GM18505 (cell line): ENCODE data around the gene CHAF1A.
A peak's percentile ranks its signal among the peaks of the same experiment; 100 is the strongest.

Source experiments
- ATAC-seq: cut with Tn5 transposase; IDR thresholded peaks from one replicate; pipeline ENCODE4 v1.9.1; 2021; ENCODE audit not compliant: unreplicated experiment
- POLR2A ChIP-seq: IDR thresholded peaks from 4 replicates; pipeline ENCODE4 v1.6.1; 2011; ENCODE audit warnings: borderline replicate concordance; ENCODE audit not compliant: insufficient read depth, insufficient read length; ENCODE audit errors: extremely low read depth

Gene CHAF1A

GRCh38 chr19:4376671-4376990 lies 25.8 kb upstream of the CHAF1A start:
- no peak for ATAC-seq
- TF ChIP-seq POLR2A = no peak

DNA sequence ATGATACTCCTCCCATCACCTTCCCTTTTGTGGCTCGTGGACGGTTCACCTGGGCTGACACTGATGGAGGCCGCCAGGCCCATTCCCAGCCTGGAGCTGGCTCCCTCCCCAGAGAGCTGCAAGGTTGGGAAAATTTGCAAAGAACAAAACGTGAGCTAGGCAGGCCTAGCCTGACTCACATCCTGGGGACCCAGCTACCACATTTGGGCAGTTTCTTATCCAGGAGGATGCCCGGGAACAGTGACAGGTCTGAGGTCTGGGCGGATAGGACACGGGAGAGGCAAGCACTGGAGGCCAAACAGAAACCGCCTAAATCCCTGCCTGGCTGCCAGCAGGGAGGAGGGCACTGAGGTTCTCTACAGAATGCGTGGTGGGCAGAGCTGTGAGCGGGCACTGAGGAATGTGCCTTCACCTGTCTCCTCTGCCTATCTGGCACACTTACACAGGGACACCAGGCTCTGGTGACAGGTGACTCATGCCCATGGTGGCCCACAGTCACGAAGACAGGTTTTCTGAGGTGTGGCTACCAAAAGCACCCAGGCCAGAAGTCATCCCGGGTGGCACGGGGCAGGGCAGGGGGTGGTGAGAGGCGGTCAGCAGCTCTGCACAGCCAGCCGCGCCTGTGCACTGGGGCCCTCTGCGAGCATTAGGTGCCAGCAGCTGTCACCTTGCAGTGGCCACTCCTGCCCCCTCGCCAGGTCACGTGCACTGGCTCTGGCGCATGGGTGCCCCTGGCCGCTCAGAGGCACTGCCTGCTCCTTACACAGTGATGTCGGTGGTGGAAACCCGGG lies 25.3 kb upstream of the CHAF1A start:
- ATAC-seq = no peak
- TF ChIP-seq POLR2A = no peak

DNA sequence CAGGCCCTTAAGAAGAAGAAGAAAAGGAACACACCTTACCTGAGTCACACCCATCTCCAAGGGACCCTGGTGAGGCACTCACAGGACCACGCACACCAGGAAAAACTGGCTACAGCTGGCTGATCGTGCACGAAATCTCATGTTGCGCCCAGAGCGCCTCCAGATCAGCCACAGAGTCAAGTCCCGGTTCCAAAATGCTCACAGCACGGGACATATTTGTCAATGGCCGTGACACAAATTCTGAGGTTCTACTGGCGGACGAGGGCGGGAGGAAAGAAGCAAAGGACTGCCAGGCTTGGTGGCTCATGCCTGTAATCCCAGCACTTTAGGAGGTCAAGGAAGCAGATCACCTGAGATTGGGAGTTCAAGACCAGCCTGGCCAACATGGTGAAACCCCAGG lies 23.6 kb upstream of the CHAF1A start:
- no peak for TF ChIP-seq POLR2A
- ATAC-seq = no peak

- no peak for ATAC-seq
- no peak for TF ChIP-seq POLR2A
Measured at GRCh38 chr19:4379383-4380253, 22.8 kb upstream of the CHAF1A start.

DNA sequence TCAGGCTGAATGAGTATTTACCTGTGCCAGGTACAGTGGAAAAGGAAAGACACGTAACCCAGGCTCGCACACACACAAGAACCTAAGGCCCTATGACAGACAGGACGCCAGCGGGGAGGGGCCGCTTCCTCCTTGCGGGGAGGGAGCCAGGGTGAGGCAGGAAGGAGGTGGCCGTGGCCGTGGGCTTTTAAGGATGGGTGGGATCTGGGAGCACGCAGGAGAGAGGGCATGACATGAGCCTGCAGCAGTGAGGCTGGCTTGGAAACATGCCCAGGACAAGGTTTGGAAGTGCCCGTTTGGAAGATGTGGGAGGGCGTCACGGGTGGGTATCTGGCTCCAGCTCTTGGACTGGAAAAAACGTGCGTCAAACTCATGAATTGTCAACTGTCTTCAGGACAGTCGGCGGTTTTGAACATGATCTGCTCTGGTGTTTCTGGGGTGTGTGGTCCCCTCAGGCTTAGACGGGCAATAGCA lies 22.1 kb upstream of the CHAF1A start:
- peak; percentile 40 for TF ChIP-seq POLR2A
- ATAC-seq = no peak

- no peak for TF ChIP-seq POLR2A
- ATAC-seq = no peak
Measured at GRCh38 chr19:4385291-4386040, 17.0 kb upstream of the CHAF1A start.

GRCh38 chr19:4386041-4386782 lies 16.2 kb upstream of the CHAF1A start:
- TF ChIP-seq POLR2A = no peak
- no peak for ATAC-seq

DNA sequence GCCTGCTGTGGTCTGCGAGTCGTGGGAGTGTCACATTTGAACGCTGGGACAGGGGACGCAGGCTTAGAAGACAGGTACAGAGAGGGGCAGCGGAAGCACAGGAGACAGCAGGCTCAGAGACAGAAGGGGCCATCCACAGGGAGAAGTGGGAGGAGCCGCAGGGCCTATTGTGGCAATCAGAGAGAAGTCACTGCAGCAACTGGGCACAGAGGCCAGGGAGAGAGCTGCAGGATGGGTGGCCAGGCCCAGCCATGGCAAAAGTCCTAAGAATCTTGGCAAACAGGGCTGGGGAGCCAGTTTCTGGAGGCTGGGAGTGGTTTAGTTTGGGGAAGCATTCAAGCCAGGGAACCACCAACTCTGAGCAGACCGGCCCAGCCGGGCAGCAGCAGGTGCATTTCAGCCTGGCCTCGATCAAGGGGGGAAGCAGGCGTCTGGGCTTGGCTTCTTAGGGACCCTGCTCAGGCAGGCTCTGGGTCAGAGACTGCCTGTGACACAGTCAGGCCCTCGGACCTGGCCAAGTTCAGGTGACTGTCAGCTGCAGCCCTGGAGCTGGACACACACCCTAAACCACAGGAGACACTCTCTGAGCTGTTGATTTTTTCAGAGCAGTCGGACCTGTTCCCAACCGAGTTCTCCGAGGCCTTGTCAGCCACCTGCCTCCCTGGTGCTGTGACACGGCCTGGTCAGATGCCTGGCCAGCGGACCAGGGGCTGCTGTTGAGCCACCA lies 13.9 kb upstream of the CHAF1A start:
- no peak for ATAC-seq
- TF ChIP-seq POLR2A = no peak

DNA sequence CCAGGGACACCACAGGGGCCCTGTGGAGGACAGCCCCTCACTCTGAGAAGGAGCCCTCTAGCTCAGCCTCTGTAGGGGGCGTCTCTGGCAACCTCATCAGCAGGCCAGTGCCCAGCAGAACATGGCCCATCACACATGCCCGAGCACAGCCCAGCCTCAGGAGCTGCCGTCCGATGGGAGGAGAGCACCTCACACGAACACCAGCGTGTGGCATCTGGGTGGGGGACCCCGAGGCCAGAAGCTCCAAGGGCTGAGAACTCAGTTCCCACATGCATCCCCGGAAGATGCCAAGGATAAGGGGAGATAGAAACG lies 13.4 kb upstream of the CHAF1A start:
- TF ChIP-seq POLR2A = no peak
- ATAC-seq = no peak

- no peak for TF ChIP-seq POLR2A
- ATAC-seq = no peak
Measured at GRCh38 chr19:4389511-4390016, 12.9 kb upstream of the CHAF1A start.

DNA sequence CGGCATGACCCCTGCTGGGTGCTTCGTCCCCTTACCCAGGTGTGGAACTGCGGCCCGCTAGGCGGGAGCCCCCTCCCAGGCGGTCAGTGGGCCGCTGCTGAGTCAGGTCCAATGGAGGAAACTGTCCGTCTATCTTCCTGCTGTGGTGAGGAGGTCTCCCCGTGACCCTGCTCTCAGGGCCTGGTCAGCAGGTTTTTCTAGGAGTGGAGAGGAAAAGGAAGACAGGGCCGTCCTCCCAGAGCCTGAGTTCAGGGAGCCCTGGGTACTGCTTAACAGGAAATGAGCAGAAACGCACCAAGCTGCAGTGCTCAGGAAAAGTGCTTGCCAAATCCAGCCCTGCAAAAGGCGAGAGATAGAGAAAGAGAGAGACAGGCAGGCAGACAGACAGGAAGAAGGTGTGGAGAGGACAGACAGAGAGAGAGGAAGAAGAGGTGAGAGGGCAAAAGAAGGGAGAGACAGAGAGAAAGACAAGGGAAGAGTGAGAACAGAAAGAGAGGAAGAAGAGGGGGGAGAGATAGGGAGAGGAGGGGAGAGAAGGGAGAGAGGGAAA lies 12.3 kb upstream of the CHAF1A start:
- ATAC-seq = no peak
- no peak for TF ChIP-seq POLR2A
